Mucosa of stomach (tissue), 1 donor: Measurements from ENCODE around the gene TSPAN16.
"Not testable (repeated sequence)": the region's sequence is repeated elsewhere in the genome, so short reads cannot be mapped to it uniquely, and the experiment has no call there.

Source experiments
- H3K27me3 ChIP-seq: one replicate; pipeline ENCODE4 v1.7.0; 2013; ENCODE audit warnings: mild to moderate bottlenecking, low read length; ENCODE audit not compliant: control insufficient read depth, insufficient read depth
- H3K36me3 ChIP-seq: one replicate; pipeline ENCODE4 v1.7.0; 2013; ENCODE audit warnings: low read length; ENCODE audit not compliant: control insufficient read depth, insufficient read depth
- H3K4me1 ChIP-seq: one replicate; pipeline ENCODE4 v1.7.0; 2013; ENCODE audit warnings: mild to moderate bottlenecking, low read length; ENCODE audit not compliant: control insufficient read depth, insufficient read depth
- H3K4me3 ChIP-seq: one replicate; pipeline ENCODE4 v1.7.0; 2013; ENCODE audit warnings: low read length
- H3K9ac ChIP-seq: one replicate; pipeline ENCODE4 v1.7.0; 2013; ENCODE audit warnings: mild to moderate bottlenecking, low read length, moderate library complexity
- H3K9me3 ChIP-seq: one replicate; pipeline ENCODE4 v1.7.0; 2013; ENCODE audit warnings: mild to moderate bottlenecking, low read length, moderate library complexity; ENCODE audit not compliant: control insufficient read depth
- donor health status: Pancreatic carcinoma.

Gene TSPAN16

DNA sequence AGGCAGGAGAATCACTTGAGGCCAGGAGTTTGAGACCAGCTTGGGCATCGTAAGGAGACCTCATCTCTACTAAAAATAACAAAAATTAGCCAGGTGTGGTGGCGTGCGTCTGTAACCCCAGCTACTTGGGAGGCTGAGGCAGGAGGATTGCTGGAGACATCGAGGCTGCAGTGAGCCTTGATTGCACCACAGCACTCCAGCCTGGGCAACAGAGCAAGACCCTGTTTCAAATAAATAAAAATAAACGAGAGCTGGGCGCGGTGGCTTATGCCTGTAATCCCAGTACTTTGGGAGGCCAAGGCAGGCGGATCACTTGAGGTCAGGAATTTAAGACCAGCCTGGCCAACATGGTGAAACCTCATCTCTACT lies 44.1 kb downstream of the TSPAN16 start:
- H3K27me3 ChIP-seq, H3K9me3 ChIP-seq, H3K4me3 ChIP-seq: not testable (repeated sequence)
- Histone ChIP-seq H3K36me3 (peaks cover 10% of the 10 kb centered on the region), H3K4me1 (peaks cover 28% of the 10 kb centered on the region), H3K9ac (peak overlapping the region; percentile 81)

DNA sequence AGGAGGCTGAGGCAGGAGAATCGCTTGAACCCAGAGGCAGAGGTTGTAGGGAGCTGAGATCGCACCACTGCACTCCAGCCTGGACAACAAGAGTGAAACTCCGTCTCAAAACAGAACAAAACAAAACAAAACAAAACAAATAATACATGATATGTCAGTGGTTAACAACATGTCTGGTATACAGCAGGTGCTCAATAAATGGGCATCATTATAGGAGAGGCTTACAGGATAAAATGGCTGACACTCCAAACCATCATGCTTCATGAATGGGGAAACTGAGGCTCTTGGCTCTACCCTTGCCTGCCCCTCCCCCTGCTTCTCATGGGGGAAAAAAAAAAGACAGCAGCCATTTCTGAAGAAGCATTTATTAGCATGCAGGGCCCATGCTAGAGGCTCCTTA lies 46.5 kb downstream of the TSPAN16 start:
- Histone ChIP-seq H3K9ac (no peak overlapping the region), H3K27me3 (no peaks in the 10 kb centered on the region), H3K4me3 (no peak overlapping the region), H3K36me3 (no peaks in the 10 kb centered on the region), H3K9me3 (no peaks in the 10 kb centered on the region), H3K4me1 (peaks cover 34% of the 10 kb centered on the region)

DNA sequence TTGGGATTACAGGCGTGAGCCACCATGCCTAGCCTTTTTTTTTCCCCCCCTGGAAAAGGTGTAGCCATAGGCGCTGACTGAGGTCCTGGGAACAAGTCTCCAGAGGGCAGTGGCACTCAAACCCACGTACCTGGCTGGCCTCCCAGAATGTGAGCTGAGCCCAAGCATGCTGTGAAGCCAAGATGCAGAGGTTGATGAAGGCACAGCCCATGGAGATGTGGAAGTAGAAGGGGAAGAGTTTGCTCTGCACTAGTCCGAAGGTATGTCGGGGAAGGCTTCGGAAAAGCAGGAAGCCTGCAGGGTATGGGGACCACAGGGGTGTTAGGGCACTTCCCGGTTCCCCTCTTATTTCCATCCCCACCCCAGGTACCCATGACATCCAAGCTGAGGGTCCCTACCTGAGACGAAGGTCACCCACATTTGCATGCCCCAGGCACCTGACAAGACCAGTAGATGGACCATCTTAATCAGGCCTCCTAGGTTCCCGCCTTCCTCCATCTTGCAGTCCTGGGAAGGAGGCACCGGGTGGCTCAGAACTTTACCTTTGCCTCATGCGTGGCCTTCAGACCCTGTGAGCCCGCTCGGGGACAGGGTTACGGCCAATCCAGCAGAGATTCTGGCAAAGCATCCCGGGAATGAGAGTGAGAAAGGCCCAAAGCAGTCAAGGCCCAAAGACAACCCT lies 49.3 kb downstream of the TSPAN16 start:
- Histone ChIP-seq H3K4me1 (peaks cover 17% of the 10 kb centered on the region), H3K4me3 (peak overlapping the region; percentile 39), H3K36me3 (no peaks in the 10 kb centered on the region), H3K27me3 (no peaks in the 10 kb centered on the region), H3K9ac (peak overlapping the region; percentile 61), H3K9me3 (no peaks in the 10 kb centered on the region)

DNA sequence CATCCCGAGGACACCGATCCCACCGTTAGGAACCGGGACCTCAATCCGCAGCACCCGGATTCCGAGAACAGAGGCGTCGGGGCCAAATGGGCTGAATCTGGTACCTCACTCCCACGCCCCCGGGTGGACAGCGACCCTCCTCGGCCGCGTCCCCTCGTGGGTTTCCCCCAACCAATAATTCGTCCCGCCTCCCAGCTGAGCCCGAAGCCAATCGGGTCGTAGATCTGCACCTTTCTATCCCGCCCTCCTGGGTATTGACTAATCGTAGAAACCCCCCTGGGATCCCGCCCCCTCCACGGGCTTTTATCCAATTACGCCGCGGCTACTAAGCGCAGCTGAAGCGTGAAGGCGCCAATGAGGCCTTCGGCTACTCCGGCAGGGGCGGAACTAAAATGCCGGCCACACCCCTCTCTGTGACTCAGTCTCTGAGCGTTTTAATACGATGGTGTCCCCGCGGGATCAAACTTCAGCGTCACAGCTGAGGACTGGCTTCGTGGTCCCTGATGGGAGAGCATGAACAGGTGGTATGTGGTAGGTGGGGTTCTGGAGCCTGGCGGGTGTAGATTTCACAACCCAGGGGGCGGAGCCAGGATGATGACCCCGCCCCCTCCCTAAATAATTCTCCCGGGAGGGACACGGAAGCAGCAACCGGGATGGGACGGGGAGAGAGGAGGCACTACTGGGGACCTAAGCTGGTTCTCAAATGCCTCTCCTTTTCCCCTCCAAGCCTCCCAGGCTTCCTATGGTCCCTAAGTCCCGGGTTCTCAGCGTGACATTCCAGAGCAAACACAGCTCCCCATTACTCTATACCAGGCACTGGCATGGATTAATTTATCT lies 50.4 kb downstream of the TSPAN16 start, which contains the start of the genes CCDC159 and TMEM205:
Gene CCDC159, plus strand, starts transcription at position 416 of the 837 bp plus-strand sequence. Its CDS starts 88 bp downstream, at position 504.
Gene TMEM205, minus strand, starts transcription at position 165 of the 837 bp plus-strand sequence. CDS start 649 bp downstream, outside the sequence.
- H3K4me1 ChIP-seq, result peaks cover 17% of the 10 kb centered on the region
- H3K9ac ChIP-seq, result peak within 1 kb of the TSS; percentile 61
- peak within 1 kb of the TSS; percentile 39 for H3K4me3 ChIP-seq
- no peaks in the 10 kb centered on the region for H3K27me3 ChIP-seq
- no peaks in the 10 kb centered on the region for H3K36me3 ChIP-seq
- no peaks in the 10 kb centered on the region for H3K9me3 ChIP-seq

DNA sequence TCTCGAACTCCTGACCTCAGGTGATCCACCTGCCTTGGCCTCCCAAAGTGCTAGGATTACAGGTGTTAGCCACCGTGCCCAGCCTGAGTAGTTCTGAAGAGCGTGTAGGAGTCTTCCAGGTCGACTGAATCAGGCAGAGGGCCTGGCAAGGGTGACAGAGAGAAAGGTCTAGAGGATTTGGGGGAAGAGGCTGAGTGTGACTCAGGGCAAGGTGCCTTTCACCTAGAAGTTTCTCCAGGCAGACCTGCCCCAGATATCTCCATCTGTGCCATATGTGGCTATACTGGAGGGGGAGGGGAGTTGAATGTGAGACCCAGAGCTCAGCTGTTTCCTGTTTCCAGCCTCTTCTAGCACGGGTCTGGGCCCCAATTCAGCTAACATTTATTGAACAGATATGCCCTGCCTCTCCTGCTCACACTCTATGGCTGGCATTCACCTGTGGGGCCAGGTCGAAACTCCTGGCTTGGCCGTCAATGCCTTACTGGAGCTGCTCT lies 51.6 kb downstream of the TSPAN16 start:
- Histone ChIP-seq H3K27me3 (no peaks in the 10 kb centered on the region), H3K4me3 (no peak overlapping the region), H3K9ac (no peak overlapping the region), H3K9me3 (no peaks in the 10 kb centered on the region), H3K36me3 (no peaks in the 10 kb centered on the region), H3K4me1 (peaks cover 17% of the 10 kb centered on the region)

DNA sequence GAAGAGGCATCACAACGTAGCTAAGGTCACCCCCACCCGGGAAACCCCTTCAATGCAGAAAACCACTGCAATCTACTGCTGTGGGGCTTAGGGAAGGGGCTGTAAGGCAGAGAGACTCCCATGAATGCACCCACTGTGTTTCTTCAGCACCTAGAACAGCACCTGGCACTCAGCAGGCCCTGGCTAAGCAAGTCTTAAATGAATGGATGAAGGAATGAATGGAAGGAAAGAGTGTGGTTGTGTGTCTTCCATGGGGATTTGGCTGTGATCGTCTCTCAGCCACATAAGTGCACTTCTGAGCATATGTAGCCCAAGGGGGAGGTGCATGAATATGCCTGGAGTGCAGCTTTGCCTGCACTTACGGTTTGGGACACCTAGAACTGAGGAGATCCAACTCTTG lies 53.2 kb downstream of the TSPAN16 start:
- H3K27me3 ChIP-seq, result no peaks in the 10 kb centered on the region

DNA sequence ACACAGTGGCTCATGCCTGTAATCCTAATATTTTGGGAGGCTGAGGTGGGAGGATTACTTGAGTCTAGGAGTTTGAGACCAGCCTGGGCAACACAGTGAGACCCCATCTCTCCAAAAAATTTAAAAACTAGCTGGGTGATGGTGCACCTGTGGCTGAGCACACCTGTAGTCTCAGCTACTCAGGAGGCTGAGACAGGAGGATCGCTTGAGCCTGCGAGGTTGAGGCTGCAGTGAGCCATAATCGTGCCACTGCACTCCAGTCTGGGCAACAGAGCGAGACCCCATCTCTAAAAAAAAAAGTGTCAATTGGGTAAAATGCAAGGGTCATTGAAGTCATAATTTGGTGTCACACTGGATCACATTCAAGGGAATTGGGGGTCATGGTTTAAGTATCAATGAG lies 58.1 kb downstream of the TSPAN16 start:
- not testable (repeated sequence) for H3K9me3 ChIP-seq, H3K4me3 ChIP-seq, H3K9ac ChIP-seq, H3K27me3 ChIP-seq, H3K36me3 ChIP-seq, H3K4me1 ChIP-seq

More for the DNA sequence above, 53.2 kb downstream of the TSPAN16 start:
- H3K36me3 ChIP-seq, result no peaks in the 10 kb centered on the region
- H3K9ac ChIP-seq, result no peak overlapping the region
- peaks cover 15% of the 10 kb centered on the region for H3K4me1 ChIP-seq
- H3K4me3 ChIP-seq, result no peak overlapping the region
- no peaks in the 10 kb centered on the region for H3K9me3 ChIP-seq

DNA sequence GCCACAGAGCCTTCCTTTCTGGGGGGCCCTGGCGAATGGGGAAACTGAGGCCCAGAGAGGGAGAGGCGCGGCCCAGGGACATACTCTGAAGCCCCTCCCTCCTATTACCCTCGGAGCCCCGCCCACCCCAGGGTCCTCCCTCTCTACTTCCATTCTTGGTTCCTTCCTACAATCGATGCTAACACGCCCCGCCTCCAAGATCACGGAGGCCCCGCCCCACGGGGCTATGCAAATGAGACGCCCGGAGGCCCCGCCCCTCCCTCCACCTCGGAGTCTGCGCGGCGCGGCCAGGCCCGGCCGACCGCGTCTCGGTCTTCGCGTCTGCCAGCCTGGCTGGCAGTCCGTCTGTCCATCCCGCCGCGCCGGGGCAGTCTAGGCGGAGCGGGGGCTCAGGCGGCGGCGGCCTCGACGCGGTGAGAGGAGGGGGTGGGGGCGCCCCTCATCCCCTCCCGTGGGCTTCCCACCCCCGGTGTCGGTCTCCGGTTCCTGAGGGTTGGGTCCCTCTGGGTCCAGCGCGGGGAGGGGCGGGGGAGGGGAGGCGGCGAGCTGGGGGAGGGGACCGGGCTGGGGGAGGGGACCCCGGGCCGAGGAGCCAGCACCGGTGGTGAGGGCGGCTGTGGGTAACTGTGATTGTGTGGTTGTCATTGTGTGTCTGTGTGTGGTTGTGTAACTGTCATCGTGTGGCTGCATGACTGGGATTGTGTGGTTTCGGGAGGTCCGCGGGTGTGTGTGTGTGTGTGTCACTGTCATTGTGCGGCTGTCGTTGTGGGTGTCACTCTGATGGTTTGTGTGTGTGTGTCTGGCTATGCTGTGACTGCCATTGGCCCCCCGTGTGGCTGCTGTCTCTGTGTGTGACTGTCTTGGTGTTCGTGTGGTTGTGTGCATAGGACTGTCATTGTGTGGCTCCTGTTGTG lies 59.5 kb downstream of the TSPAN16 start, which contains the start of gene PLPPR2:
Gene PLPPR2, plus strand, starts transcription at position 273 of the 914 bp plus-strand sequence. CDS start 2,242 bp downstream, outside the sequence.
- H3K9ac ChIP-seq, result peak within 1 kb of the TSS; percentile 47
- H3K4me3 ChIP-seq, result no peak within 1 kb of the TSS
- H3K9me3 ChIP-seq, result no peaks in the 10 kb centered on the region
- no peaks in the 10 kb centered on the region for H3K27me3 ChIP-seq
- peaks cover 8% of the 10 kb centered on the region for H3K4me1 ChIP-seq
- no peaks in the 10 kb centered on the region for H3K36me3 ChIP-seq

DNA sequence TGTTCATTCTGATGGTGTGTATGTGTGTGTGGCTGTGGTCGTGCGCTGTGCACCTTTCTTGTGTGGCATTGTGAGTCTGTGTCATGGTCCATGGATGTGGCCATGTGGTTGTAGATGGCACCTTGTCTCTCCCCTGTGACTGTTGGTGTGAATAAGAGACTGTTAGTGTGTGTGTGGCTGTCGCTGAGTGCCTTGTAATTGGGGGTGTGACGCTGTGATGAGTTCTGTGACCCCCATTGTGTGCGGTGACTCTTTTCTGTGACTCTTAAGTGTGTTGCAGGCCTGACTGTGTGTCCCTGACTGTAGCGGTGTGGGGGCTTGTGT lies 60.1 kb downstream of the TSPAN16 start:
- H3K27me3 ChIP-seq, result no peaks in the 10 kb centered on the region
- no peaks in the 10 kb centered on the region for H3K36me3 ChIP-seq
- peak overlapping the region; percentile 47 for H3K9ac ChIP-seq
- H3K4me1 ChIP-seq, result peaks cover 8% of the 10 kb centered on the region
- no peak overlapping the region for H3K4me3 ChIP-seq
- no peaks in the 10 kb centered on the region for H3K9me3 ChIP-seq

DNA sequence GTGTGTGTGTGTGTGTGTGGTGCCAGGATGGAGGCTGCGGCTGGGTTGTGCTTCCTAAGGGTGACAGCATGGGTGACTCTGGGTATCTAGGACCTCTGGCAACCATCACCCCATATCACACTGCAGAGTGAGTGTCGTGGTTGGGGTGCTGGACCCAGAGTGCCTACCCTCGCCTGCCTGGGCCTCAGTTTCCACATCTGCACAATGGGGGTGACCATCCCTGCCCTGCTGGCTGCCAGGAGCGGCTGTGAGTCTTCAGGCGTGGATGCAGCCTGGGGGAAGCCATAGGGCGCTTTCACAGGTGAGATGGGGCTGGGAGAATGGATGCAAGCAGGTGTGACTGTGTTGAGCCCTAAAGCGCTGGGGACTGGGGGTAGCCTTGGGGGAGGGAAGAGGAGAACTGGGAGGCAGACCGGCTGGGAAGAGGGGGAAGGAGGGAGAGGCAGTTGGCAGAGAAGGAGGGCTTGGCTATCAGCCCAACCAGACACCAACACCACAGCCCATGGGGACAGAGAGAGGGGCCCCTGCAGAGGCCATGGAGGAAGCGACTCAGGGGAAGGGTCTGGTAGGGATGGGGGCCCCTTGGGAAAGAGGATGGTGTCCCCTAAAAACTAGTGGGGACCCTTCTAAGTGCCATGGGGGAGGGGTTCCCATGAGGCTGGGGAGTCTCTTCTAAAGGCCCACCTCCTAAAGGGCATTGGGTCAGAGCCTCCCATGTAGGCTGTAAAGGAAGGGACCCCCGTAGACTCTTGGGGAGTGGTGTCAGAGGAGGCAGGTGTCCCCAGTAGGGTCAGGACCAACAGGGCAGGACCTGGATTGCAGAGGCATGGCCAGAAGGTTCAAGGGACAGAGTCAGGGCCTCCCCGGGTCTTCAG lies 61.0 kb downstream of the TSPAN16 start:
- Histone ChIP-seq H3K9me3 (no peaks in the 10 kb centered on the region), H3K4me3 (no peak overlapping the region), H3K27me3 (no peaks in the 10 kb centered on the region), H3K9ac (no peak overlapping the region), H3K36me3 (no peaks in the 10 kb centered on the region), H3K4me1 (peaks cover 12% of the 10 kb centered on the region)

DNA sequence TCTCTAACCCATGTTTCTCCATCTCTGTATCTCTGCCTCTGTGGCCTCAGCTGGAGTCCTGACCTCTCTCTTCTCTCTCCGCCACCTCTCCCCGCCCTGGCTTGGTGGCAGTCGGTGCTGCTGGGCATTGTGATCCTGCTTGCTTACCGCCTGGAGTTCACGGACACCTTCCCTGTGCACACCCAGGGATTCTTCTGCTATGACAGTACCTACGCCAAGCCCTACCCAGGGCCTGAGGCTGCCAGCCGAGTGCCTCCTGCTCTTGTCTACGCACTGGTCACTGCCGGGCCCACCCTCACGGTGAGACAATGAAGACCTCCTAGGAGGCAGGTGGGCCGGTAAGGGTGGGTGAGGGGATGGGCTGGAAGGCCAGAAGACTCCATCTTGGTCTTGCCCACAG lies 63.5 kb downstream of the TSPAN16 start:
- Histone ChIP-seq H3K9me3 (no peaks in the 10 kb centered on the region), H3K4me1 (peaks cover 13% of the 10 kb centered on the region), H3K4me3 (no peak overlapping the region), H3K9ac (no peak overlapping the region), H3K36me3 (no peaks in the 10 kb centered on the region), H3K27me3 (no peaks in the 10 kb centered on the region)
